GM12878 (cell line): ENCODE measurements around the gene HOXD3. TPM values are rescaled to one million over a fixed set of nuclear protein-coding genes. Genes with fewer than 3 reads are reported as not detected.

Source experiments
- ATAC-seq: fragments of 200-7000 bp; cut with Tn5 transposase; 3 replicates; pipeline ENCODE4 v1.9.1; 2020; ENCODE audit warnings: mild to moderate bottlenecking, moderate library complexity
- BruUV-seq: library from RNA; stranded (reverse); fragments of 400-500 nt; replicated peaks from 2 replicates; lab custom pipeline; 2021; lab: Mats Ljungman, UMichigan
- CTCF ChIA-PET: fragments of 300-600 bp; sonication (Branson Sonifier 250); formaldehyde crosslinking; extraction: SDS; loops from one replicate; lab custom pipeline; 2021; ENCODE audit warnings: inconsistent platforms; lab: Yijun Ruan, JAX
- POLR2A ChIA-PET: fragments of 350-600 bp; formaldehyde crosslinking; extraction: SDS; loops from one replicate; lab custom pipeline; 2021; ENCODE audit warnings: inconsistent platforms; lab: Charles Lee
- RAD21 ChIA-PET: fragments of 300-600 bp; sonication (Branson Sonifier 250); formaldehyde crosslinking; loops from one replicate; lab custom pipeline; 2023; ENCODE audit warnings: antibody characterized with exemption; ENCODE audit not compliant: unreplicated experiment; lab: Charles Lee
- SMC1A ChIA-PET: fragments of 300-600 bp; sonication (Branson Sonifier 250); formaldehyde crosslinking; loops from one replicate; lab custom pipeline; 2023; ENCODE audit not compliant: unreplicated experiment, uncharacterized antibody; lab: Charles Lee
- DNase-seq: peaks from one replicate; pipeline ENCODE4 v3.0.0-alpha.2; 2011; ENCODE audit warnings: low read depth, low spot score
- FAIRE-seq: peaks from 3 replicates; lab custom pipeline; 2011; peaks lifted over from hg19 to GRCh38; lab: Jason Lieb, UNC
- H2AFZ ChIP-seq: 2 replicates; pipeline ENCODE4 v1.6.0; 2011; ENCODE audit warnings: low read depth, low read length, control low read depth; ENCODE audit not compliant: control insufficient read depth
- H3K27ac ChIP-seq: 2 replicates; pipeline ENCODE4 v1.5.1; 2011; ENCODE audit warnings: control low read depth; ENCODE audit not compliant: control insufficient read depth, insufficient read depth
- H3K27me3 ChIP-seq, 2 experiments: replicated peaks in 1 of 2; 2 replicates each; pipeline versions ENCODE4 v1.6.0 to v1.6.1; 2011; ENCODE audit warnings: low read length in 1 of 2; ENCODE audit not compliant: control insufficient read depth in 2 of 2, insufficient read depth in 2 of 2
- H3K36me3 ChIP-seq, 2 experiments: 2 replicates each; pipeline ENCODE4 v1.5.1; 2011; ENCODE audit warnings: low read length in 1 of 2; ENCODE audit not compliant: control insufficient read depth in 2 of 2, insufficient read depth in 2 of 2
- H3K4me1 ChIP-seq: 2 replicates; pipeline ENCODE4 v1.6.1; 2011; ENCODE audit warnings: mild to moderate bottlenecking, low read length, moderate library complexity, mixed read lengths; ENCODE audit not compliant: control insufficient read depth, insufficient read depth
- H3K4me2 ChIP-seq: 2 replicates; pipeline ENCODE4 v1.6.0; 2011; ENCODE audit warnings: control low read depth; ENCODE audit not compliant: control insufficient read depth, insufficient read depth
- H3K4me3 ChIP-seq: fragments of 200-600 bp; sonication (generic); 2 replicates; pipeline ENCODE4 v1.5.1; 2016
- H3K79me2 ChIP-seq: 2 replicates; pipeline ENCODE4 v1.6.0; 2011; ENCODE audit warnings: low read length; ENCODE audit not compliant: control insufficient read depth, insufficient read depth
- H3K9ac ChIP-seq: 2 replicates; pipeline ENCODE4 v1.8.0; 2011; ENCODE audit warnings: low read length, control low read depth, mixed read lengths; ENCODE audit not compliant: control insufficient read depth, insufficient read depth
- H3K9me3 ChIP-seq: replicated peaks from 3 replicates; pipeline ENCODE4 v1.5.1; 2011; ENCODE audit warnings: mild to moderate bottlenecking, low read length; ENCODE audit not compliant: control insufficient read depth, insufficient read depth
- H4K20me1 ChIP-seq: 2 replicates; pipeline ENCODE4 v1.6.0; 2011; ENCODE audit not compliant: control insufficient read depth, insufficient read depth
- NR2F1 ChIP-seq: fragments of 450-650 bp; conservative IDR thresholded peaks from 2 replicates; pipeline ENCODE4 v1.6.1; 2017; ENCODE audit warnings: mild to moderate bottlenecking
- RB1 ChIP-seq: fragments of 450-650 bp; formaldehyde crosslinking; IDR thresholded peaks from 2 replicates; pipeline ENCODE4 v1.6.1; 2017; ENCODE audit warnings: mild to moderate bottlenecking, borderline replicate concordance
- SMAD5 ChIP-seq: IDR thresholded peaks from 2 replicates; pipeline ENCODE4 v1.6.1; 2016; ENCODE audit warnings: antibody characterized with exemption, low read depth
- ZNF24 ChIP-seq: fragments of 450-650 bp; IDR thresholded peaks from 2 replicates; pipeline ENCODE4 v1.6.1; 2017; ENCODE audit warnings: antibody characterized with exemption, mild to moderate bottlenecking
- WGBS: methylation state at CpG from one replicate; pipeline ENCODE4 v1.1.6; 2016; ENCODE audit warnings: low lambda C conversion rate; ENCODE audit not compliant: insufficient replicate concordance, insufficient coverage; ENCODE audit errors: missing lambda C conversion rate; 5-methylcytosine and 5-hydroxymethylcytosine counted together
- in situ Hi-C: fragments of 300-500 bp; cut with MboI; formaldehyde crosslinking; loops from 9 replicates; pipeline ENCODE4 v1.14.3; 2018; ENCODE audit warnings: mixed read lengths
- intact Hi-C: fragments of 100-400 bp; cut with micrococcal nuclease; formaldehyde crosslinking; loops from one replicate; pipeline ENCODE4 v1.14.2; 2022; ENCODE audit not compliant: unreplicated experiment
- polyA plus RNA-seq, 11 experiments: library from polyadenylated mRNA; depleted of rRNA in 4 of 11; unstranded in 6 of 11; stranded (reverse) in 5 of 11; fragments of >200 nt; fragmentation: Nextera tagmentation in 4 of 11; fragmentation: Illumina TruSeq in 1 of 11; extraction: Ambion mirVana in 4 of 11; extraction: Trizol in 1 of 11; gene quantifications; 1 replicate in 1 of 11; 2 replicates in 10 of 11; pipeline versions ENCODE4 v1.2.1 to v1.2.3, GENCODE V29; 2011 to 2016; ENCODE audit warnings: inconsistent platforms in 2 of 11, missing spikeins in 2 of 11, low read depth in 1 of 11
- total RNA-seq, 4 experiments: library from RNA; depleted of rRNA in 3 of 4; stranded (reverse); fragments of >200 nt in 3 of 4; fragmentation: Illumina TruSeq in 1 of 4; extraction: Trizol in 1 of 4; gene quantifications; 2 replicates each; pipeline versions ENCODE4 v1.2.1 to v1.2.3, GENCODE V29; 2013 to 2021
- TF ChIP-seq, protein P1 (sequence below): fragments of 450-650 bp; IDR thresholded peaks from 2 replicates; pipeline ENCODE4 v1.6.1; 2017; ENCODE audit warnings: mild to moderate bottlenecking, low read depth, inconsistent platforms; ENCODE audit not compliant: poor library complexity, severe bottlenecking
- TF ChIP-seq, protein P2 (sequence below): IDR thresholded peaks from 2 replicates; pipeline ENCODE4 v1.6.1; 2011; ENCODE audit warnings: borderline replicate concordance, low read depth, mild to moderate bottlenecking, moderate library complexity, mixed read lengths, low read length; ENCODE audit not compliant: insufficient read depth; ENCODE audit errors: extremely low read length
- TF ChIP-seq, protein P3 (sequence below): fragments of 450-650 bp; IDR thresholded peaks from 2 replicates; pipeline ENCODE4 v1.6.1; 2017; ENCODE audit warnings: mild to moderate bottlenecking, moderate library complexity
- TF ChIP-seq, protein P4 (sequence below): fragments of 450-650 bp; IDR thresholded peaks from 2 replicates; pipeline ENCODE4 v1.6.1; 2017; ENCODE audit warnings: antibody characterized with exemption, mild to moderate bottlenecking, moderate library complexity
- TF ChIP-seq, protein P5 (sequence below): IDR thresholded peaks from 2 replicates; pipeline ENCODE4 v1.6.1; 2012; ENCODE audit warnings: low read depth, low read length, improper control_type of control experiment
- TF ChIP-seq, protein P6 (sequence below): fragments of 450-650 bp; IDR thresholded peaks from 2 replicates; pipeline ENCODE4 v1.6.1; 2016; ENCODE audit warnings: mild to moderate bottlenecking

The HOXD3 gene
- total and polyA plus RNA-seq, 10 of the 15 experiments (the other 5 are each of a cell fraction or from before 2014, with no cell fraction given), result not detected

DNA sequence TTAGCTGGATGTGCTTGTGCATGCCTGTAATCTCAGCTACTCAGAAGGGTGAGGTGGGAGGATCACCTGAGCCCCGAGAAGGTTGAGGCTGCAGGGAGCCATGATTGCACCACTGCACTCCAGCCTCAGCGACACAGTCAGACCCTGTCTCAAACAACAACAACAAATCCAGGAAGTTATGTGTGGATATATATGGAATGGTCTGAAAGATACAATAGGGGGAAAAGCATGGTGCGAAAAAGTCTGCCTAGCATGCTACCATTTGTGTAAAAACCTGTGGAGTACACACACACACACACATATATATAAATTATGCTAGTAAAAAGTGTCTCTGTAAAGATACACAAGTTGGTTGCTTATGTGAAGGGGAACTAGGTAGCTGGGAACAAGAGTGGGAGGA lies 24.4 kb downstream of the HOXD3 start:
- CTCF ChIA-PET, result interaction anchor here (0.7 kb wide), 1 partner anchor 70 kb away, joined by 4 read pairs; no protein-coding TSS in a partner anchor
- FAIRE-seq (no peak), DNase-seq (no peak), ATAC-seq (no peak)
- Histone ChIP-seq H3K4me1 (no peaks in the 10 kb centered on the region), H3K36me3 (no peaks in the 10 kb centered on the region), H3K4me2 (no peak overlapping the region), H3K79me2 (no peaks in the 10 kb centered on the region), H4K20me1 (no peaks in the 10 kb centered on the region), H3K27ac (no peak overlapping the region), H3K9me3 (no peaks in the 10 kb centered on the region; the same call in 2 of the 3 replicates), H3K9ac (no peak overlapping the region), H3K27me3 (peaks cover 7 to 18% of the 10 kb centered on the region in 2 experiments; a peak in 3 of 4 replicates), H2AFZ (no peak overlapping the region), H3K4me3 (no peak overlapping the region)
- TF ChIP-seq, protein P1, sequence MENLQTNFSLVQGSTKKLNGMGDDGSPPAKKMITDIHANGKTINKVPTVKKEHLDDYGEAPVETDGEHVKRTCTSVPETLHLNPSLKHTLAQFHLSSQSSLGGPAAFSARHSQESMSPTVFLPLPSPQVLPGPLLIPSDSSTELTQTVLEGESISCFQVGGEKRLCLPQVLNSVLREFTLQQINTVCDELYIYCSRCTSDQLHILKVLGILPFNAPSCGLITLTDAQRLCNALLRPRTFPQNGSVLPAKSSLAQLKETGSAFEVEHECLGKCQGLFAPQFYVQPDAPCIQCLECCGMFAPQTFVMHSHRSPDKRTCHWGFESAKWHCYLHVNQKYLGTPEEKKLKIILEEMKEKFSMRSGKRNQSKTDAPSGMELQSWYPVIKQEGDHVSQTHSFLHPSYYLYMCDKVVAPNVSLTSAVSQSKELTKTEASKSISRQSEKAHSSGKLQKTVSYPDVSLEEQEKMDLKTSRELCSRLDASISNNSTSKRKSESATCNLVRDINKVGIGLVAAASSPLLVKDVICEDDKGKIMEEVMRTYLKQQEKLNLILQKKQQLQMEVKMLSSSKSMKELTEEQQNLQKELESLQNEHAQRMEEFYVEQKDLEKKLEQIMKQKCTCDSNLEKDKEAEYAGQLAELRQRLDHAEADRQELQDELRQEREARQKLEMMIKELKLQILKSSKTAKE, result no peak
- TF ChIP-seq RB1 (no peak), SMAD5 (no peak), NR2F1 (no peak), ZNF24 (no peak)
- TF ChIP-seq, protein P2, sequence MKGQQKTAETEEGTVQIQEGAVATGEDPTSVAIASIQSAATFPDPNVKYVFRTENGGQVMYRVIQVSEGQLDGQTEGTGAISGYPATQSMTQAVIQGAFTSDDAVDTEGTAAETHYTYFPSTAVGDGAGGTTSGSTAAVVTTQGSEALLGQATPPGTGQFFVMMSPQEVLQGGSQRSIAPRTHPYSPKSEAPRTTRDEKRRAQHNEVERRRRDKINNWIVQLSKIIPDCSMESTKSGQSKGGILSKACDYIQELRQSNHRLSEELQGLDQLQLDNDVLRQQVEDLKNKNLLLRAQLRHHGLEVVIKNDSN, result no peak
- TF ChIP-seq, protein P3, sequence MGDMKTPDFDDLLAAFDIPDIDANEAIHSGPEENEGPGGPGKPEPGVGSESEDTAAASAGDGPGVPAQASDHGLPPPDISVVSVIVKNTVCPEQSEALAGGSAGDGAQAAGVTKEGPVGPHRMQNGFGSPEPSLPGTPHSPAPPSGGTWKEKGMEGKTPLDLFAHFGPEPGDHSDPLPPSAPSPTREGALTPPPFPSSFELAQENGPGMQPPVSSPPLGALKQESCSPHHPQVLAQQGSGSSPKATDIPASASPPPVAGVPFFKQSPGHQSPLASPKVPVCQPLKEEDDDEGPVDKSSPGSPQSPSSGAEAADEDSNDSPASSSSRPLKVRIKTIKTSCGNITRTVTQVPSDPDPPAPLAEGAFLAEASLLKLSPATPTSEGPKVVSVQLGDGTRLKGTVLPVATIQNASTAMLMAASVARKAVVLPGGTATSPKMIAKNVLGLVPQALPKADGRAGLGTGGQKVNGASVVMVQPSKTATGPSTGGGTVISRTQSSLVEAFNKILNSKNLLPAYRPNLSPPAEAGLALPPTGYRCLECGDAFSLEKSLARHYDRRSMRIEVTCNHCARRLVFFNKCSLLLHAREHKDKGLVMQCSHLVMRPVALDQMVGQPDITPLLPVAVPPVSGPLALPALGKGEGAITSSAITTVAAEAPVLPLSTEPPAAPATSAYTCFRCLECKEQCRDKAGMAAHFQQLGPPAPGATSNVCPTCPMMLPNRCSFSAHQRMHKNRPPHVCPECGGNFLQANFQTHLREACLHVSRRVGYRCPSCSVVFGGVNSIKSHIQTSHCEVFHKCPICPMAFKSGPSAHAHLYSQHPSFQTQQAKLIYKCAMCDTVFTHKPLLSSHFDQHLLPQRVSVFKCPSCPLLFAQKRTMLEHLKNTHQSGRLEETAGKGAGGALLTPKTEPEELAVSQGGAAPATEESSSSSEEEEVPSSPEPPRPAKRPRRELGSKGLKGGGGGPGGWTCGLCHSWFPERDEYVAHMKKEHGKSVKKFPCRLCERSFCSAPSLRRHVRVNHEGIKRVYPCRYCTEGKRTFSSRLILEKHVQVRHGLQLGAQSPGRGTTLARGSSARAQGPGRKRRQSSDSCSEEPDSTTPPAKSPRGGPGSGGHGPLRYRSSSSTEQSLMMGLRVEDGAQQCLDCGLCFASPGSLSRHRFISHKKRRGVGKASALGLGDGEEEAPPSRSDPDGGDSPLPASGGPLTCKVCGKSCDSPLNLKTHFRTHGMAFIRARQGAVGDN, result no peak
- TF ChIP-seq, protein P4, sequence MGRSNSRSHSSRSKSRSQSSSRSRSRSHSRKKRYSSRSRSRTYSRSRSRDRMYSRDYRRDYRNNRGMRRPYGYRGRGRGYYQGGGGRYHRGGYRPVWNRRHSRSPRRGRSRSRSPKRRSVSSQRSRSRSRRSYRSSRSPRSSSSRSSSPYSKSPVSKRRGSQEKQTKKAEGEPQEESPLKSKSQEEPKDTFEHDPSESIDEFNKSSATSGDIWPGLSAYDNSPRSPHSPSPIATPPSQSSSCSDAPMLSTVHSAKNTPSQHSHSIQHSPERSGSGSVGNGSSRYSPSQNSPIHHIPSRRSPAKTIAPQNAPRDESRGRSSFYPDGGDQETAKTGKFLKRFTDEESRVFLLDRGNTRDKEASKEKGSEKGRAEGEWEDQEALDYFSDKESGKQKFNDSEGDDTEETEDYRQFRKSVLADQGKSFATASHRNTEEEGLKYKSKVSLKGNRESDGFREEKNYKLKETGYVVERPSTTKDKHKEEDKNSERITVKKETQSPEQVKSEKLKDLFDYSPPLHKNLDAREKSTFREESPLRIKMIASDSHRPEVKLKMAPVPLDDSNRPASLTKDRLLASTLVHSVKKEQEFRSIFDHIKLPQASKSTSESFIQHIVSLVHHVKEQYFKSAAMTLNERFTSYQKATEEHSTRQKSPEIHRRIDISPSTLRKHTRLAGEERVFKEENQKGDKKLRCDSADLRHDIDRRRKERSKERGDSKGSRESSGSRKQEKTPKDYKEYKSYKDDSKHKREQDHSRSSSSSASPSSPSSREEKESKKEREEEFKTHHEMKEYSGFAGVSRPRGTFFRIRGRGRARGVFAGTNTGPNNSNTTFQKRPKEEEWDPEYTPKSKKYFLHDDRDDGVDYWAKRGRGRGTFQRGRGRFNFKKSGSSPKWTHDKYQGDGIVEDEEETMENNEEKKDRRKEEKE, result no peak
- TF ChIP-seq, protein P5, sequence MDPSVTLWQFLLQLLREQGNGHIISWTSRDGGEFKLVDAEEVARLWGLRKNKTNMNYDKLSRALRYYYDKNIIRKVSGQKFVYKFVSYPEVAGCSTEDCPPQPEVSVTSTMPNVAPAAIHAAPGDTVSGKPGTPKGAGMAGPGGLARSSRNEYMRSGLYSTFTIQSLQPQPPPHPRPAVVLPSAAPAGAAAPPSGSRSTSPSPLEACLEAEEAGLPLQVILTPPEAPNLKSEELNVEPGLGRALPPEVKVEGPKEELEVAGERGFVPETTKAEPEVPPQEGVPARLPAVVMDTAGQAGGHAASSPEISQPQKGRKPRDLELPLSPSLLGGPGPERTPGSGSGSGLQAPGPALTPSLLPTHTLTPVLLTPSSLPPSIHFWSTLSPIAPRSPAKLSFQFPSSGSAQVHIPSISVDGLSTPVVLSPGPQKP, result no peak
- TF ChIP-seq, protein P6, sequence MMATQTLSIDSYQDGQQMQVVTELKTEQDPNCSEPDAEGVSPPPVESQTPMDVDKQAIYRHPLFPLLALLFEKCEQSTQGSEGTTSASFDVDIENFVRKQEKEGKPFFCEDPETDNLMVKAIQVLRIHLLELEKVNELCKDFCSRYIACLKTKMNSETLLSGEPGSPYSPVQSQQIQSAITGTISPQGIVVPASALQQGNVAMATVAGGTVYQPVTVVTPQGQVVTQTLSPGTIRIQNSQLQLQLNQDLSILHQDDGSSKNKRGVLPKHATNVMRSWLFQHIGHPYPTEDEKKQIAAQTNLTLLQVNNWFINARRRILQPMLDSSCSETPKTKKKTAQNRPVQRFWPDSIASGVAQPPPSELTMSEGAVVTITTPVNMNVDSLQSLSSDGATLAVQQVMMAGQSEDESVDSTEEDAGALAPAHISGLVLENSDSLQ, result no peak
- WGBS, result 54% methylated on average over 3 of the region's 3 CpGs
- in situ Hi-C loops (no loop called here), intact Hi-C loops (no loop called here)
- RAD21 ChIA-PET, result no interaction called here
- SMC1A ChIA-PET, result interaction anchor here (1.4 kb wide), 1 partner anchor 18 kb away, joined by 3 read pairs; no protein-coding TSS in a partner anchor
- no TSS peak for BruUV-seq
- POLR2A ChIA-PET, result no interaction called here
